HG03159 (cell line): Measurements from ENCODE around the gene MIB1.
"Not testable (repeated sequence)": the region's sequence is repeated elsewhere in the genome, so short reads cannot be mapped to it uniquely, and the experiment has no call there.

Experiments used
- ATAC-seq: cut with Tn5 transposase; IDR thresholded peaks from one replicate; pipeline ENCODE4 v1.9.1; 2021; ENCODE audit warnings: mild to moderate bottlenecking, moderate library complexity; ENCODE audit not compliant: unreplicated experiment

MIB1 gene

GRCh38 chr18:21743166-21743832, 2.7 kb downstream of the MIB1 start:
- ATAC-seq = no peak

- ATAC-seq = no peak
Observed at GRCh38 chr18:21745231-21745630, 4.6 kb downstream of the MIB1 start.

GRCh38 chr18:21747268-21747667, 6.7 kb downstream of the MIB1 start:
- ATAC-seq = no peak

- ATAC-seq = no peak
Observed at GRCh38 chr18:21747764-21748693, 7.4 kb downstream of the MIB1 start.

GRCh38 chr18:21757833-21758232, 17.2 kb downstream of the MIB1 start:
- ATAC-seq = no peak

- no peak for ATAC-seq
Observed at GRCh38 chr18:21759836-21760235, 19.2 kb downstream of the MIB1 start.

GRCh38 chr18:21760321-21760720, 19.7 kb downstream of the MIB1 start:
- no peak for ATAC-seq

- no peak for ATAC-seq
Observed at GRCh38 chr18:21761471-21762115, 21.0 kb downstream of the MIB1 start.

- no peak for ATAC-seq
Observed at GRCh38 chr18:21762181-21762772, 21.7 kb downstream of the MIB1 start.

- no peak for ATAC-seq
Observed at GRCh38 chr18:21763846-21764646, 23.5 kb downstream of the MIB1 start.

GRCh38 chr18:21769206-21769605, 28.6 kb downstream of the MIB1 start:
- no peak for ATAC-seq

- ATAC-seq = no peak
Observed at GRCh38 chr18:21774722-21775121, 34.1 kb downstream of the MIB1 start.

GRCh38 chr18:21777814-21778213, 37.2 kb downstream of the MIB1 start:
- ATAC-seq = peak; percentile 70

- no peak for ATAC-seq
Observed at GRCh38 chr18:21786526-21786925, 45.9 kb downstream of the MIB1 start.

GRCh38 chr18:21796089-21796488, 55.5 kb downstream of the MIB1 start:
- not testable (repeated sequence) for ATAC-seq

GRCh38 chr18:21798126-21798525, 57.5 kb downstream of the MIB1 start:
- ATAC-seq = no peak

GRCh38 chr18:21799721-21800120, 59.1 kb downstream of the MIB1 start:
- no peak for ATAC-seq

GRCh38 chr18:21803495-21803894, 62.9 kb downstream of the MIB1 start:
- no peak for ATAC-seq

GRCh38 chr18:21805771-21806366, 65.3 kb downstream of the MIB1 start:
- ATAC-seq = no peak

GRCh38 chr18:21808185-21808584, 67.6 kb downstream of the MIB1 start:
- no peak for ATAC-seq
